Endodermal cell (in vitro differentiated cells): ENCODE results near the gene OLR1. TPM values are rescaled to one million over a fixed set of nuclear protein-coding genes. Genes with fewer than 3 reads are reported as not detected.
A peak's percentile ranks its signal among the peaks of the same experiment; 100 is the strongest.

ENCODE experiments used
- DNase-seq: peaks from one replicate; pipeline ENCODE4 v3.0.0-alpha.2; 2017
- H3K27ac ChIP-seq: 2 replicates; pipeline ENCODE4 v1.5.1; 2013; ENCODE audit warnings: mild to moderate bottlenecking, low read depth, low read length, moderate library complexity
- H3K27me3 ChIP-seq: 2 replicates; pipeline ENCODE4 v1.6.1; 2013; ENCODE audit warnings: mild to moderate bottlenecking, low read length, moderate library complexity; ENCODE audit not compliant: insufficient read depth, control insufficient read depth, poor library complexity, severe bottlenecking
- H3K36me3 ChIP-seq: 2 replicates; pipeline ENCODE4 v1.7.0; 2013; ENCODE audit warnings: mild to moderate bottlenecking, low read length, moderate library complexity; ENCODE audit not compliant: control insufficient read depth, insufficient read depth
- H3K4me1 ChIP-seq: one replicate; pipeline ENCODE4 v1.7.0; 2013; ENCODE audit warnings: low read length; ENCODE audit not compliant: control insufficient read depth, insufficient read depth
- H3K4me3 ChIP-seq: 2 replicates; pipeline ENCODE4 v1.5.1; 2013; ENCODE audit warnings: mild to moderate bottlenecking, low read length, moderate library complexity
- H3K9ac ChIP-seq: 2 replicates; pipeline ENCODE4 v1.6.1; 2013; ENCODE audit warnings: mild to moderate bottlenecking, low read length, moderate library complexity; ENCODE audit not compliant: poor library complexity, severe bottlenecking; ENCODE audit errors: extremely low read depth
- H3K9me3 ChIP-seq: 2 replicates; pipeline ENCODE4 v1.6.1; 2013; ENCODE audit warnings: mild to moderate bottlenecking, low read length, moderate library complexity; ENCODE audit not compliant: control insufficient read depth
- H3K27ac Mint-ChIP-seq: 2 replicates; pipeline ENCODE4 v1.8.0; 2020; ENCODE audit warnings: mixed read lengths
- H3K27me3 Mint-ChIP-seq: 2 replicates; pipeline ENCODE4 v1.8.0; 2021; ENCODE audit warnings: mild to moderate bottlenecking, mixed read lengths; ENCODE audit not compliant: insufficient read depth
- H3K36me3 Mint-ChIP-seq: 2 replicates; pipeline ENCODE4 v1.8.0; 2020; ENCODE audit warnings: low read depth, mixed read lengths
- H3K4me1 Mint-ChIP-seq: 2 replicates; pipeline ENCODE4 v1.8.0; 2020; ENCODE audit warnings: mixed read lengths
- H3K4me3 Mint-ChIP-seq: 2 replicates; pipeline ENCODE4 v1.8.0; 2020; ENCODE audit warnings: mild to moderate bottlenecking, moderate library complexity, mixed read lengths
- H3K9me3 Mint-ChIP-seq: 2 replicates; pipeline ENCODE4 v1.8.0; 2020; ENCODE audit warnings: mild to moderate bottlenecking, mixed read lengths
- CTCF ChIP-seq: fragments of 200-600 bp; sonication (generic); conservative IDR thresholded peaks from 2 replicates; pipeline ENCODE4 v1.5.0; 2021; ENCODE audit warnings: antibody characterized with exemption, mild to moderate bottlenecking
- WGBS, 2 experiments: methylation state at CpG; one replicate each; pipeline versions ENCODE4 v1.1.5 to v1.1.7; 2013; ENCODE audit warnings: missing lambda C conversion rate in 2 of 2, mixed read lengths in 1 of 2; ENCODE audit not compliant: insufficient coverage in 1 of 2, insufficient read length in 1 of 2; 5-methylcytosine and 5-hydroxymethylcytosine counted together
- total RNA-seq, 2 donors: library from RNA; stranded (reverse); fragmentation: NEBNext Ultra II Directional in 1 of 2; extraction: Animal tissue kit (Norgen Biotek cat#: 25700) in 1 of 2; gene quantifications; 2 replicates in 1 of 2; 3 replicates in 1 of 2; pipeline ENCODE4 v1.2.1, GENCODE V29; 2021

Gene OLR1
- total RNA-seq, 2 donors from 2014 or later, result 0.22 TPM; not detected in 1

- no peak overlapping the region for H3K27ac ChIP-seq
- peak overlapping the region; percentile 99 for H3K27ac Mint-ChIP-seq
- no peak for TF ChIP-seq CTCF
- peaks cover 20% of the 10 kb centered on the region for H3K4me1 Mint-ChIP-seq
- H3K4me3 ChIP-seq, result no peak overlapping the region
- H3K9me3 ChIP-seq, result peaks cover 16% of the 10 kb centered on the region
- H3K4me1 ChIP-seq, result no peaks in the 10 kb centered on the region
- H3K9me3 Mint-ChIP-seq, result peaks cover 10% of the 10 kb centered on the region
- H3K36me3 Mint-ChIP-seq, result peaks cover 15% of the 10 kb centered on the region
- no peak for DNase-seq
- no peaks in the 10 kb centered on the region for H3K27me3 ChIP-seq
- peak overlapping the region; percentile 90 for H3K4me3 Mint-ChIP-seq
- H3K9ac ChIP-seq, result peak overlapping the region; percentile 95
- no peaks in the 10 kb centered on the region for H3K27me3 Mint-ChIP-seq
- peaks cover 5% of the 10 kb centered on the region for H3K36me3 ChIP-seq
- WGBS, 2 experiments, result 94 to 95% methylated on average over 21 to 25 of the region's 25 CpGs
Observed at GRCh38 chr12:10211101-10211939, 39.4 kb upstream of the OLR1 start.

- no peak overlapping the region for H3K27ac Mint-ChIP-seq
- no peaks in the 10 kb centered on the region for H3K27me3 Mint-ChIP-seq
- peaks cover 13% of the 10 kb centered on the region for H3K9me3 Mint-ChIP-seq
Observed at GRCh38 chr12:10210225-10210624, 38.3 kb upstream of the OLR1 start.

GRCh38 chr12:10207136-10207535 is 35.2 kb upstream of the OLR1 start:
- DNase-seq, result no peak
- 85 to 92% methylated on average over 2 of the region's 2 CpGs for WGBS, 2 experiments

More at GRCh38 chr12:10210225-10210624, 38.3 kb upstream of the OLR1 start:
- Histone ChIP-seq H3K4me1 (no peaks in the 10 kb centered on the region), H3K36me3 (no peaks in the 10 kb centered on the region), H3K27me3 (no peaks in the 10 kb centered on the region), H3K9ac (no peak overlapping the region), H3K9me3 (peaks cover 13% of the 10 kb centered on the region), H3K4me3 (no peak overlapping the region), H3K27ac (no peak overlapping the region)
- TF ChIP-seq CTCF, result no peak
- no peak for DNase-seq
- Mint-ChIP-seq H3K36me3 (peaks cover 5% of the 10 kb centered on the region), H3K4me3 (no peak overlapping the region), H3K4me1 (peaks cover 26% of the 10 kb centered on the region)
- WGBS, 2 experiments, result 92 to 96% methylated on average over 8 to 14 of the region's 15 CpGs

More at GRCh38 chr12:10207136-10207535, 35.2 kb upstream of the OLR1 start:
- H3K9ac ChIP-seq, result no peak overlapping the region
- no peak overlapping the region for H3K4me3 ChIP-seq
- no peaks in the 10 kb centered on the region for H3K27me3 Mint-ChIP-seq
- peaks cover 22% of the 10 kb centered on the region for H3K4me1 Mint-ChIP-seq
- H3K27ac ChIP-seq, result no peak overlapping the region
- TF ChIP-seq CTCF, result no peak
- peaks cover 13% of the 10 kb centered on the region for H3K9me3 Mint-ChIP-seq
- H3K4me1 ChIP-seq, result no peaks in the 10 kb centered on the region
- no peaks in the 10 kb centered on the region for H3K27me3 ChIP-seq
- peaks cover 13% of the 10 kb centered on the region for H3K9me3 ChIP-seq
- no peaks in the 10 kb centered on the region for H3K36me3 Mint-ChIP-seq
- H3K36me3 ChIP-seq, result no peaks in the 10 kb centered on the region
- H3K4me3 Mint-ChIP-seq, result no peak overlapping the region
- H3K27ac Mint-ChIP-seq, result no peak overlapping the region
